Globus pallidus (tissue), 1 donor: ENCODE data around the gene SHISA4.
A peak's percentile ranks its signal among the peaks of the same experiment; 100 is the strongest.
"Not testable (repeated sequence)": the region's sequence is repeated elsewhere in the genome, so short reads cannot be mapped to it uniquely, and the experiment has no call there.

Experiments used
- DNase-seq: peaks from one replicate; pipeline ENCODE4 v3.0.0-alpha.2; 2015; ENCODE audit warnings: low spot score

SHISA4 gene, protein sequence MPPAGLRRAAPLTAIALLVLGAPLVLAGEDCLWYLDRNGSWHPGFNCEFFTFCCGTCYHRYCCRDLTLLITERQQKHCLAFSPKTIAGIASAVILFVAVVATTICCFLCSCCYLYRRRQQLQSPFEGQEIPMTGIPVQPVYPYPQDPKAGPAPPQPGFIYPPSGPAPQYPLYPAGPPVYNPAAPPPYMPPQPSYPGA

GRCh38 chr1:201888282-201889089 is at the start of gene SHISA4:
Gene SHISA4 (plus strand): TSS chr1:201888898. CDS start chr1:201888995, 97 bp downstream.
- peak; percentile 99 for DNase-seq

DNA sequence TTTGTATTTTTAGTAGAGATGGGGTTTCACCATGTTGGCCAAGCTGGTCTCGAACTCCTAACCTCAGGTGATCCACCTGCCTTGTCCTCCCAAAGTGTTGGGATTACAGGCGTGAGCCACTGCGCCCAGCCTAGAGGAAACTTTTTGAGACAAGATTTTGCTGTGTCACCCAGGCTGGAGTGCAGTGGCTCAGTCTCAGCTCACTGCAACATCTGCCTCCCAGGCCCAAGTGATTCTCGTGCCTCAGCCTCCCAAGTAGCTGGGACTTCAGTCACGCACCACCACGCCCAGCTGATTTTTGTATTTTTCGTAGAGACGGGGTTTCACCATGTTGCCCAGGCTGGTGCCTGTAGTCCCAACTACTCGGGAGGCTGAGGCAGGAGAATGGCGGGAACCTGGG is 49.6 kb upstream of the SHISA4 start:
- not testable (repeated sequence) for DNase-seq

DNA sequence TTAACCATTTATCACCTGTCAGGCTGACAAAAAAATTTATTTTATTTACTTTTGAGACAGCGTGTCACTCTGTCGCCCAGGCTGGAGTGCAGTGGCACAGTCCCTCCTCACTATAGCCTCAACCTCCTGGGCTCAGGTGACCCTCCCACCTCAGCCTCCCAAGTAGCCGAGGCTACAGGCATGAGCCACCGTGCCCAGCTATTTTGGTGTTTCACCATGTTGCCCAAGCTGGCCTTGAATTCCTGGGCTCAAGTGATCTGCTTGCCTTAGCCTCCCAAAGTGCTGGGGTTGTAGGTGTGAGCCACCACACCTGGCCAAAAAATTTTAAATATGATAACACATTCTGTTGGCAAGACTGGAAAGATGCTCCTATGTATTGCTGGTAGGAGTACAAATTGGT is 48.6 kb upstream of the SHISA4 start:
- DNase-seq = no peak

DNA sequence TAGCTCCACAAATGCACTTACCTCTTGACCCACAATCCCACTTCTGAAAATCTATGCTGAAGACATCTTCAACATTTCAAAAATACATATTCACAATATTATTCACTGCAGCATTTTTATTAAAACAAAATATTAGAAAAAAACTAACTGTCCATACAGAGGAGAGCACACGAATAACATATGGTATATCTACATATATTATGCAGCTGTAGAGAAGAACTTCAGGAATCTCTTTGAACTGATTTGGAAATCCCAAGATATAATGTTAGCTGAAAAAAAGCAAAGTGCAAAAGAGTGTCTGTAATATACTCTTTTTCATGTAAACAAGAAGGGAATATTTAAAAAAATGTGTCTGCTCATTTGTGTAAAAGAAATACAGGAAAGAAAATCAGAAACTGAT is 48.2 kb upstream of the SHISA4 start:
- DNase-seq = no peak

DNA sequence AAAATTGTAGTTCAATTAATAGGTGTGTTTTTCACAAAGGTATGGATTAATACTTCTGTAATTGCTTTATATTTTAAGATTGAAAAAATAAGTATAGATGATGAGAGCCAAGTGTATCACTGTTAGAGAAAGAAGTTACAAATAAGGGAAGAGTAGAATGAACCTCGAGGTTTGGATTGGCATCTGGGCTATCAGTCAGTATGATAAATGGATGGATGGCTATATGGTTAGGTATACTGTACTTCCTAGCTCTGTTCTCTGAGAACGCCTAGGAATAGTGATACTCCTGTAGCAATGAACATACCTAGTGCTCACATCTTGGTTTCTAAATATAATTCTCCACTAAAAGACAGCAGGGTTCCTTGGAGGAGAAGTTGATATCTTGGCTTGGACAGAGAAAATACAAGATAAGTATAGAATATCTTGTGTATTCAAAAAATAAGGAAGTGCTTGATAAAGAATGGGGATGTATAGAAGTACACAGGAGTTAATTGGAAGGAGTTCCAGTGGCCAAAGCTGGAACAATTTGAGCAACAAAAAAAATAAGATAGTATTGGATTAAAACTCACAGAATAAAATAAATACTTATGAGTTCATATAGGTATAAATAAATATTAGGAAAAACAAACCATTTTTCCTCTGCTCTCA is 47.3 kb upstream of the SHISA4 start:
- no peak for DNase-seq

GRCh38 chr1:201842472-201843027 is 46.1 kb upstream of the SHISA4 start:
- no peak for DNase-seq

- no peak for DNase-seq
Measured at GRCh38 chr1:201845331-201846083, 43.2 kb upstream of the SHISA4 start.

- no peak for DNase-seq
Measured at GRCh38 chr1:201847150-201847549, 41.5 kb upstream of the SHISA4 start.

DNA sequence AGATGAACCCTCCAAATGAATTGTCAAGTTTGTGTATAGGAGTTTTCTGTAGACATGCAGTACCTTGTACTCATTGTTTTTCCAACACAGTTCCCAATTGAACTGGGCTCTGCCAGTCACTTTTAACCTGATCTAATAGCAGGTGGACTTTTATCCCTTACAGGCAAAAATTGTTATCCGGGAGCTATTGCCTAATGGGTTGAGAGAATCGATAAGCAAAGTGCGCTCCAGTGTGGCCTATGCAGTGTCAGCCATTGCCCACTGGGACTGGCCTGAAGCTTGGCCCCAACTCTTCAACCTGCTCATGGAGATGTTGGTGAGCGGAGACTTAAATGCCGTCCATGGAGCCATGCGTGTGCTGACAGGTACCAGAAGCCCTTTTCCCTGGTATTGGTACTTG is 40.5 kb upstream of the SHISA4 start:
- no peak for DNase-seq

- no peak for DNase-seq
Measured at GRCh38 chr1:201849372-201850052, 39.2 kb upstream of the SHISA4 start.

DNA sequence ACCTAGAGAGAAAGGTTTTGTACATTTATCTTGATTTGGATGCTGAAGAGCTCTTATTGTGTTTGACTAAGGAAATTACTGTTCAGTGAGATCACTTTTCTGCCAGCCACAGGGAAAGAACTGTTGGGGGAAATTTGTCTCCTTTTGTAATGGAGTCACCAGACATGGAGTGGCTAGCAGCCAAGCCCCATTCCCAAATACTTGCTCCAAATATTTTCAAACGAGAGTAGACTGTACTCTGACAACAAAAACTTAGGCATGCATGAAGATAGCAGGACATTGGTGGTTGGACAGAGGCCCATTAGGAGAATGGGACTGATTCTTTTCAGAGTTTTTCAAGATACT is 38.7 kb upstream of the SHISA4 start:
- no peak for DNase-seq

- no peak for DNase-seq
Measured at GRCh38 chr1:201851949-201852348, 36.7 kb upstream of the SHISA4 start.

GRCh38 chr1:201856722-201857121 is 32.0 kb upstream of the SHISA4 start:
- not testable (repeated sequence) for DNase-seq

- DNase-seq = no peak
Measured at GRCh38 chr1:201859424-201859823, 29.3 kb upstream of the SHISA4 start.

DNA sequence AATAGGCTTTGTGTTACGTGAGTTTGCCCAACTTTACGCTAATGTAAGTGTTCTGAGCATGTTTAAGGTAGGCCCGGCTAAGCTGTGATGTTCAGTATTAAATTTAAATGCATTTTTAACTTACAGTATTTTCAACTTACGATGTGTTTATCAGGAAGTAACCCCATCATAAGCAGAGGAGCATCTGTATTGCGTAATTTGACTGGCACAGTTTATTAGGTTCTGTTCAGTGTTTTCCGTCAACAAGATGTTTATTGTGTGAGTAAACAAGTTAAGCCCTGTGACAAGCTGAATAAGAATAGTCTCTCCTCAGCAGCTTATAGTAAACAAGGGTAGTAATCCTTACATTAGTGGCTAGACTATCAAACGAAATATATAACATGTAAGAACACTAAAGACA is 27.2 kb upstream of the SHISA4 start:
- no peak for DNase-seq

GRCh38 chr1:201870397-201870796 is 18.3 kb upstream of the SHISA4 start:
- no peak for DNase-seq

- DNase-seq = no peak
Measured at GRCh38 chr1:201874672-201875071, 14.0 kb upstream of the SHISA4 start.

DNA sequence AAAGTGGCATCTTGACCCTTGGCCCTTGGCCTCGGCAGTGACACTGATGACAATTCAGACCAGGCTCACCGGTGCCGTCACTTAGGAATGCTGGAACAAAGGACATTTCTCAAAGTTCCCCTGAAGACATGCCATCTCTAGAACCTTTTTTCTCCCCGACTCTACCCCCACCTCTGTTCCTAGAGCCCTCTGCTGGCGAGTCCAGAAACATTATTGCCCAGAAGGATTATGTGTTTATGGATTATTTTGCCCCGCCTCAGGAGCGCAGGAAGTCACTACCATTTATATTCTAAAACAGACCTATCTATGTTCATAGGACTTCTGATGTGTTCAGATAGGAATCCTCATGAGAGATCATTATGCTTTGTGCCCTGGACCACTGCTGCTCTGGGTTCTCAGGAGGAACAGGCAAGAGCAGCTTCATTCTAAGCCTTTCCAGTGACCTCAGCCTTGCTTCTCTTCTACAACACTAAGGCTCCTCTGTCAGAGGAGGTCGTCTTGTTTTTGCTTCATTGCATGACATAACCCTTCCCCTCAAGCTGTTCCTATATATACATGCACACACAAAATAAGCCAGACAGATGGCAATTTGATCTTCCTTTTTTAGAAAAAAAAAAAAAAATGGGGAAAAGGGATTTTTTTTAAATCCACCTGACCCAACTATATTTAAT is 12.4 kb upstream of the SHISA4 start:
- no peak for DNase-seq

- peak; percentile 70 for DNase-seq
Measured at GRCh38 chr1:201877877-201878401, 10.8 kb upstream of the SHISA4 start.

- no peak for DNase-seq
Measured at GRCh38 chr1:201880928-201881571, 7.6 kb upstream of the SHISA4 start.
